ENCODE measurements around the gene FKBP5. TPM values are rescaled to one million over a fixed set of nuclear protein-coding genes. Genes with fewer than 3 reads are reported as not detected.
"Not testable (repeated sequence)": the region's sequence is repeated elsewhere in the genome, so short reads cannot be mapped to it uniquely, and the experiment has no call there.

FKBP5 gene
- 29.5 and 50.4 TPM in 2 replicates for total RNA-seq

DNA sequence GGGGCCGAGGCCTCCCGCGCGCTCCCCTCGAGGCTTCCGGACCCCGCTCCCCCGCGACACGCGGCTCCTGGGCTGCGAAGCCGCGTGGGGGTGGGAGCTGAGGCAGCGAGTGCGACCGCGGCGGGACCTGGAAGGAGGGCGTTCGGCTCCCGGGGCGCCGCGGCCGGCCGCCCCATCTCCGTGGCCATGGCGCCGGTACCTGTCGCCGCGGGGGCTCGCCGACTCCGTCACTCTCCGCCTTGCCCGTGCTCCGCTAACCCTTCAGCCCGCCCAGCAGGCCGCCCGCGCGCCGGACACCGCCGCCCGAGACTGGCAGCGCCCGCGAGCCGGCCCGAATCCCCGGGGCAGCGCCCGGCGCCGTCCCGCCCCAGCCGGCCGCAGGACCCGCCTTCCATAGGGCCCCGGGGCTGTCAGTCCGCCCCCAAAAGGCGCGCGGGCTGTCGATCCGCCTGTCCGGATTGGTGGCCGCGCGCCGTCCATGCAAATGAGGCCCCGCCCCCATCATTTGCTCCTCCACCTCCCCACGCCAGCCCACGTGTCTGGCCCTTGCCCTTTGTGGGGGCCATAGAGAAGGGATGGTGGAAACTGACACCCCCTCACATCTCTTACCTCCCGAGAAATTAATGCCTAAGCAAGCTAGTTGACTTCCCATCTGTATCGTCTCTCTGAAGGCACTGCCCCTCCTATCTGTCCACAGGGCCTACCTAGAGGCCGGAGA, at the start of gene FKBP5:
Gene FKBP5, minus strand, starts transcription at position 311 of the 718 bp plus-strand sequence. CDS start 46,091 bp downstream, outside the sequence.
- DNase-seq (ENCODE audit: low read depth) (peak; percentile 64), FAIRE-seq (no peak)
- no peak for TF ChIP-seq CTCF (IDR thresholded peaks at IDR 0.05; ENCODE audit: insufficient read depth, low read length, severe bottlenecking)
- H3K27me3 ChIP-seq (ENCODE audit: control insufficient read depth, insufficient read depth, low read length): no peaks in the 10 kb centered on the region
- H3K4me3 ChIP-seq (ENCODE audit: low read depth, low read length): peak within 1 kb of the TSS; percentile 75
- H3K36me3 ChIP-seq (ENCODE audit: control insufficient read depth, insufficient read depth, low read length): peaks cover 1% of the 10 kb centered on the region

DNA sequence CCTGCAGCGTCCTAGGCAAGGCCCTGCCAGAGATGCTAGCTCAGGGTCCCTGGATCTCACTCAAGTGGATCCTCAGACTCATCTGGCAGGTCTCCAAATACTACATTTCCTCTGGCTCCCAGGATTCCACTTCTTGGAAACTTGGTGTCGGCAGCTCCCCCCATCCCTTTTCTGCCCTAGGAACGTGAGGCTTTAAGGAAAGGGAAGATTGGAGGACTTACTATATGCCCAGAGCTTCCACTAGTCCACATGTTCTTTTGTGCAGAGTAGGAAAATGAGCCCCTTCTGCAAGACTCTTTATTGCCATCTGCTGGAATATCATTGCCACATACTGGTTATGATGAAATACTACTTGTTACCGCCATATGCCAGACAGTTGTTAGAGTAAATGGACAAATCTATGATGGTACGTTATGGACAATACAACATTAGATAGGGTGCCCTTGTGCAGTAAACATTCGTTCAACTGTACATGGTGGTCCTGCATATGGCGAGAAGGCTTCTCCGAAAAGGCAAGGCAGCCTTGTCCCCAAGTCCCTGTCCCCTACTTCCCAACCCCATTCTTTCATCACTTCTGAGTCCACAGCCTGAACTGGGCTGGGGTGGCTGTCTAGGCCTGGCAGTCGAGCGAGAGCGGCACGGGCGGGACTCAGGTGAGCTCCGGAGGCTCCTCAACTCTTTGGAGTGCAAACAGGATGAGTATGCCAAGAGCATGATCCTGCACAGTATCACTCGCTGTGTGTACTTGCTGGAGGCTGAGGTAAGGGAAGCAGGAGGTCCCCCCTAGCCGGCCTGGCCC, 48.9 kb upstream of the FKBP5 start:
- DNase-seq (ENCODE audit: low read depth): peak; percentile 77
- no peaks in the 10 kb centered on the region for H3K36me3 ChIP-seq (ENCODE audit: control insufficient read depth, insufficient read depth, low read length)
- no peaks in the 10 kb centered on the region for H3K27me3 ChIP-seq (ENCODE audit: control insufficient read depth, insufficient read depth, low read length)
- TF ChIP-seq CTCF (IDR thresholded peaks at IDR 0.05; ENCODE audit: insufficient read depth, low read length, severe bottlenecking): peak; percentile 67
- FAIRE-seq: no peak
- H3K4me3 ChIP-seq (ENCODE audit: low read depth, low read length): no peak overlapping the region

- H3K27me3 ChIP-seq (ENCODE audit: control insufficient read depth, insufficient read depth, low read length): no peaks in the 10 kb centered on the region
- H3K4me3 ChIP-seq (ENCODE audit: low read depth, low read length): no peak within 1 kb of the TSS
- FAIRE-seq (no peak), DNase-seq (ENCODE audit: low read depth) (no peak)
- no peaks in the 10 kb centered on the region for H3K36me3 ChIP-seq (ENCODE audit: control insufficient read depth, insufficient read depth, low read length)
- TF ChIP-seq CTCF (IDR thresholded peaks at IDR 0.05; ENCODE audit: insufficient read depth, low read length, severe bottlenecking): no peak
Measured at GRCh38 chr6:35736982-35737412, 48.3 kb upstream of the FKBP5 start, which contains the start of gene ARMC12. Gene ARMC12, plus strand, starts transcription at chr6:35737032. Its CDS starts 77 bp downstream, at chr6:35737109.

GRCh38 chr6:35736253-35736894, 47.7 kb upstream of the FKBP5 start:
- peak; percentile 49 for DNase-seq (ENCODE audit: low read depth)
- H3K36me3 ChIP-seq (ENCODE audit: control insufficient read depth, insufficient read depth, low read length): no peaks in the 10 kb centered on the region
- FAIRE-seq: no peak
- no peak overlapping the region for H3K4me3 ChIP-seq (ENCODE audit: low read depth, low read length)
- TF ChIP-seq CTCF (IDR thresholded peaks at IDR 0.05; ENCODE audit: insufficient read depth, low read length, severe bottlenecking): peak; percentile 94
- H3K27me3 ChIP-seq (ENCODE audit: control insufficient read depth, insufficient read depth, low read length): no peaks in the 10 kb centered on the region

GRCh38 chr6:35735452-35735851, 46.7 kb upstream of the FKBP5 start:
- Histone ChIP-seq H3K4me3 (ENCODE audit: low read depth, low read length) (no peak overlapping the region), H3K36me3 (ENCODE audit: control insufficient read depth, insufficient read depth, low read length) (no peaks in the 10 kb centered on the region), H3K27me3 (ENCODE audit: control insufficient read depth, insufficient read depth, low read length) (no peaks in the 10 kb centered on the region)
- DNase-seq (ENCODE audit: low read depth) (no peak), FAIRE-seq (no peak)
- TF ChIP-seq CTCF (IDR thresholded peaks at IDR 0.05; ENCODE audit: insufficient read depth, low read length, severe bottlenecking): no peak

- not testable (repeated sequence) for H3K36me3 ChIP-seq (ENCODE audit: control insufficient read depth, insufficient read depth, low read length); H3K4me3 ChIP-seq (ENCODE audit: low read depth, low read length); FAIRE-seq; H3K27me3 ChIP-seq (ENCODE audit: control insufficient read depth, insufficient read depth, low read length); DNase-seq (ENCODE audit: low read depth)
Measured at GRCh38 chr6:35734319-35734718, 45.6 kb upstream of the FKBP5 start.
